ENCODE data around the gene DST. TPM values are rescaled to one million over a fixed set of nuclear protein-coding genes. Genes with fewer than 3 reads are reported as not detected.

The DST gene
- total RNA-seq, 1 experiment from 2014 or later: 144 TPM

DNA sequence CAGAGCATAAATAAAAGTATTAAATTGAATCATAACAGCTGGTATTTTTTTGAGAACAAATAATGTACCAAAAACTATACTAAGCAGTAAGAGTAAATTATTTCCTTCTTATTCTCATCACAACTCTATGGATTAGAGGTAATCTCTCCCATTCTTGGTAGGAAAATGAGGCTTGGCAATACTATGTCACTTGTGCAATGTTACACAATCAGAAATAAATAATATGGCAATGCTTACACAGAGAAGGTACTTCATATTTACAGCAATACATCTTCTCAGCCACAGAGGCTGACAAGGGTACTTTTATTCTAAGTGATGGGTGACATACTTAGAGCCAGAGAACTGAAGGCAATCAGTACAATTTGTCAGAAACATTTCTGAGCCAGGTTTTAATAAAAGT is 3.9 kb downstream of the DST start:
- Histone ChIP-seq H3K4me1 (ENCODE audit: control insufficient read depth in 1 of 2, insufficient read depth in 2 of 2, low read length in 2 of 2) (peaks cover 14 to 15% of the 10 kb centered on the region in 2 experiments), H3K36me3 (ENCODE audit: control insufficient read depth in 1 of 2, insufficient read depth in 2 of 2, low read length in 2 of 2) (peaks cover 9 to 39% of the 10 kb centered on the region in 2 experiments; a peak in 3 of 4 replicates), H4K20me1 (ENCODE audit: insufficient read depth) (no peaks in the 10 kb centered on the region), H3K79me2 (ENCODE audit: insufficient read depth, low read length) (no peaks in the 10 kb centered on the region), H3K4me2 (ENCODE audit: low read length) (no peak overlapping the region), H3K9ac (ENCODE audit: low read length) (no peak overlapping the region), H2AFZ (ENCODE audit: low read depth, low read length, poor library complexity, severe bottlenecking) (no peak overlapping the region), H3K4me3 (replicated peaks in 1 of 2; ENCODE audit: low read depth in 1 of 2, low read length in 2 of 2) (no peak overlapping the region), H3K27me3 (ENCODE audit: insufficient read depth, low read length) (no peaks in the 10 kb centered on the region), H3K9me3 (ENCODE audit: control insufficient read depth in 1 of 2, insufficient read depth in 1 of 2, low read depth in 1 of 2, low read length in 2 of 2) (no peaks in the 10 kb centered on the region), H3K27ac (ENCODE audit: low read depth, low read length) (no peak overlapping the region; the same call in 1 of the 2 replicates), H3K9me2 (ENCODE audit: insufficient read depth) (no peaks in the 10 kb centered on the region)
- ATAC-seq (no peak), DNase-seq (ENCODE audit: low read depth, low spot score) (no peak)
- RAD21 ChIA-PET (ENCODE audit: low non-redundant PET in 1 of 2, low total read pairs in 2 of 2, uncharacterized antibody in 2 of 2, unreplicated experiment in 2 of 2): no interaction called here
- intact Hi-C loops (cut with micrococcal nuclease): loop anchor here (5.0 kb wide), 2 partner anchors 204 to 679 kb away; partner anchors contain the start of gene PRIM2
- no TSS peak for BruUV-seq (replicated peaks)
- POLR2A ChIA-PET: no interaction called here
- CTCF ChIA-PET: interaction anchor here (1.2 to 1.7 kb wide), 5 partner anchors 71 to 152 kb away, joined by 3 to 8 read pairs (median 4); no protein-coding TSS in a partner anchor
- no peak for TF ChIP-seq EGR1 (IDR thresholded peaks at IDR 0.05; ENCODE audit: low read depth)
- TF ChIP-seq ZFX (IDR thresholded peaks at IDR 0.05): no peak
- TF ChIP-seq SP1 (IDR thresholded peaks at IDR 0.05; ENCODE audit: low read depth): no peak
- TF ChIP-seq RAD21 (IDR thresholded peaks at IDR 0.05; ENCODE audit: low read depth): no peak

DNA sequence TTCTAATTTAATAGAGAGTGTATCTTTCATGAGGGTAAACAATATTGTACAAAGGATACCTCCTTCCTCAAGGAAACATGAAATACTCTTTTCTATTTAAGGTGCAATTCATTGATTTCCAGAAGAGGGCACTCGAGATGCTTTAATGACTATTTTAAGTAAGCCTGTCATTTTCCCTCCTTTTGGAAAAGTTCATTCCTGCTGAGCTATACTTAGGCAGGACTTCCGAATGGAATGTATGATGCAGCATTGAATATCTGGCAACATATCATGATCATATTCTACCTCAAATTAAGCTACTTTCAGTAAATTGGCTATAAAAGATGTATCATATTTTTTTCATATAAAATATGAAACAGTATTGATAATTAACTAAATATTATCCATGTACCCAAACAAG is 5.0 kb downstream of the DST start:
- Histone ChIP-seq H3K27ac (ENCODE audit: low read depth, low read length) (no peak overlapping the region; the same call in 1 of the 2 replicates), H2AFZ (ENCODE audit: low read depth, low read length, poor library complexity, severe bottlenecking) (no peak overlapping the region), H4K20me1 (ENCODE audit: insufficient read depth) (no peaks in the 10 kb centered on the region), H3K9ac (ENCODE audit: low read length) (no peak overlapping the region), H3K9me2 (ENCODE audit: insufficient read depth) (no peaks in the 10 kb centered on the region), H3K4me2 (ENCODE audit: low read length) (no peak overlapping the region), H3K4me3 (replicated peaks in 1 of 2; ENCODE audit: low read depth in 1 of 2, low read length in 2 of 2) (no peak overlapping the region), H3K9me3 (ENCODE audit: control insufficient read depth in 1 of 2, insufficient read depth in 1 of 2, low read depth in 1 of 2, low read length in 2 of 2) (no peaks in the 10 kb centered on the region), H3K4me1 (ENCODE audit: control insufficient read depth in 1 of 2, insufficient read depth in 2 of 2, low read length in 2 of 2) (peaks cover 4% of the 10 kb centered on the region in 2 experiments), H3K79me2 (ENCODE audit: insufficient read depth, low read length) (no peaks in the 10 kb centered on the region), H3K36me3 (ENCODE audit: control insufficient read depth in 1 of 2, insufficient read depth in 2 of 2, low read length in 2 of 2) (peaks cover 10 to 39% of the 10 kb centered on the region in 2 experiments; a peak in 3 of 4 replicates), H3K27me3 (ENCODE audit: insufficient read depth, low read length) (no peaks in the 10 kb centered on the region)
- RAD21 ChIA-PET (ENCODE audit: low non-redundant PET in 1 of 2, low total read pairs in 2 of 2, uncharacterized antibody in 2 of 2, unreplicated experiment in 2 of 2): interaction anchor here in 1 of 2 experiments (1.0 kb wide), 1 partner anchor 60 kb away, joined by 4 read pairs; no protein-coding TSS in a partner anchor
- ATAC-seq (peak; percentile 70), DNase-seq (ENCODE audit: low read depth, low spot score) (peak; percentile 49)
- intact Hi-C loops (cut with micrococcal nuclease): loop anchor here (1.0 to 5.0 kb wide), 4 partner anchors 62 to 680 kb away; partner anchors contain the start of gene PRIM2
- BruUV-seq (replicated peaks): no TSS peak
- peak; percentile 20; the same call in 1 of the 2 replicates for TF ChIP-seq FOSL1 (IDR thresholded peaks at IDR 0.05; ENCODE audit: low read depth)
- TF ChIP-seq RAD21 (IDR thresholded peaks at IDR 0.05; ENCODE audit: low read depth): peak; percentile 80
- TF ChIP-seq, protein P1, sequence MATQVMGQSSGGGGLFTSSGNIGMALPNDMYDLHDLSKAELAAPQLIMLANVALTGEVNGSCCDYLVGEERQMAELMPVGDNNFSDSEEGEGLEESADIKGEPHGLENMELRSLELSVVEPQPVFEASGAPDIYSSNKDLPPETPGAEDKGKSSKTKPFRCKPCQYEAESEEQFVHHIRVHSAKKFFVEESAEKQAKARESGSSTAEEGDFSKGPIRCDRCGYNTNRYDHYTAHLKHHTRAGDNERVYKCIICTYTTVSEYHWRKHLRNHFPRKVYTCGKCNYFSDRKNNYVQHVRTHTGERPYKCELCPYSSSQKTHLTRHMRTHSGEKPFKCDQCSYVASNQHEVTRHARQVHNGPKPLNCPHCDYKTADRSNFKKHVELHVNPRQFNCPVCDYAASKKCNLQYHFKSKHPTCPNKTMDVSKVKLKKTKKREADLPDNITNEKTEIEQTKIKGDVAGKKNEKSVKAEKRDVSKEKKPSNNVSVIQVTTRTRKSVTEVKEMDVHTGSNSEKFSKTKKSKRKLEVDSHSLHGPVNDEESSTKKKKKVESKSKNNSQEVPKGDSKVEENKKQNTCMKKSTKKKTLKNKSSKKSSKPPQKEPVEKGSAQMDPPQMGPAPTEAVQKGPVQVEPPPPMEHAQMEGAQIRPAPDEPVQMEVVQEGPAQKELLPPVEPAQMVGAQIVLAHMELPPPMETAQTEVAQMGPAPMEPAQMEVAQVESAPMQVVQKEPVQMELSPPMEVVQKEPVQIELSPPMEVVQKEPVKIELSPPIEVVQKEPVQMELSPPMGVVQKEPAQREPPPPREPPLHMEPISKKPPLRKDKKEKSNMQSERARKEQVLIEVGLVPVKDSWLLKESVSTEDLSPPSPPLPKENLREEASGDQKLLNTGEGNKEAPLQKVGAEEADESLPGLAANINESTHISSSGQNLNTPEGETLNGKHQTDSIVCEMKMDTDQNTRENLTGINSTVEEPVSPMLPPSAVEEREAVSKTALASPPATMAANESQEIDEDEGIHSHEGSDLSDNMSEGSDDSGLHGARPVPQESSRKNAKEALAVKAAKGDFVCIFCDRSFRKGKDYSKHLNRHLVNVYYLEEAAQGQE (IDR thresholded peaks at IDR 0.05; ENCODE audit: low read depth): no peak
- TF ChIP-seq, protein P2, sequence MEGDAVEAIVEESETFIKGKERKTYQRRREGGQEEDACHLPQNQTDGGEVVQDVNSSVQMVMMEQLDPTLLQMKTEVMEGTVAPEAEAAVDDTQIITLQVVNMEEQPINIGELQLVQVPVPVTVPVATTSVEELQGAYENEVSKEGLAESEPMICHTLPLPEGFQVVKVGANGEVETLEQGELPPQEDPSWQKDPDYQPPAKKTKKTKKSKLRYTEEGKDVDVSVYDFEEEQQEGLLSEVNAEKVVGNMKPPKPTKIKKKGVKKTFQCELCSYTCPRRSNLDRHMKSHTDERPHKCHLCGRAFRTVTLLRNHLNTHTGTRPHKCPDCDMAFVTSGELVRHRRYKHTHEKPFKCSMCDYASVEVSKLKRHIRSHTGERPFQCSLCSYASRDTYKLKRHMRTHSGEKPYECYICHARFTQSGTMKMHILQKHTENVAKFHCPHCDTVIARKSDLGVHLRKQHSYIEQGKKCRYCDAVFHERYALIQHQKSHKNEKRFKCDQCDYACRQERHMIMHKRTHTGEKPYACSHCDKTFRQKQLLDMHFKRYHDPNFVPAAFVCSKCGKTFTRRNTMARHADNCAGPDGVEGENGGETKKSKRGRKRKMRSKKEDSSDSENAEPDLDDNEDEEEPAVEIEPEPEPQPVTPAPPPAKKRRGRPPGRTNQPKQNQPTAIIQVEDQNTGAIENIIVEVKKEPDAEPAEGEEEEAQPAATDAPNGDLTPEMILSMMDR (IDR thresholded peaks at IDR 0.05 in 2 of 3, conservative IDR thresholded peaks at IDR 0.05 in 1 of 3; ENCODE audit: borderline replicate concordance in 1 of 3, insufficient read depth in 1 of 3, low read depth in 2 of 3, low read length in 2 of 3): peak; percentile 28 to 69 (median 60); a peak in 4 of 6 replicates
- TF ChIP-seq JUND (IDR thresholded peaks at IDR 0.05): no peak
- TF ChIP-seq POLR2AphosphoS5 (IDR thresholded peaks at IDR 0.05; ENCODE audit: low read depth, low read length): no peak
- peak; percentile 55; the same call in 1 of the 2 replicates for TF ChIP-seq SRF (IDR thresholded peaks at IDR 0.05; ENCODE audit: low read depth)
- POLR2A ChIA-PET: no interaction called here
- CTCF ChIA-PET: interaction anchor here (0.6 to 1.7 kb wide), 20 partner anchors 12 to 279 kb away, joined by 3 to 20 read pairs (median 4); no protein-coding TSS in a partner anchor
